Fibroblast of lung (primary cell): ENCODE measurements around the gene CCDC30.

Experiments
- CTCF ChIP-seq, 2 donors: IDR thresholded peaks in 1 of 2; conservative IDR thresholded peaks in 1 of 2; 1 replicate in 1 of 2; 2 replicates in 1 of 2; pipeline ENCODE4 v1.5.1; 2011 to 2012; ENCODE audit warnings: low read length in 2 of 2, control low read depth in 1 of 2, inconsistent platforms in 1 of 2, low read depth in 1 of 2, mild to moderate bottlenecking in 1 of 2
- EZH2 ChIP-seq: IDR thresholded peaks from 2 replicates; pipeline ENCODE4 v1.5.1; 2012; ENCODE audit warnings: low read length, control low read depth, mild to moderate bottlenecking; ENCODE audit errors: missing control alignments

GRCh38 chr1:42680921-42681683 lies 218.0 kb downstream of the CCDC30 start:
- TF ChIP-seq CTCF (conservative IDR thresholded peaks at IDR 0.05 in 1 of 2, IDR thresholded peaks at IDR 0.05 in 1 of 2; ENCODE audit: low read depth in 1 of 2, low read length in 2 of 2) (no peak), EZH2 (no peak)
